Liver (tissue), 9 donors: Measurements from ENCODE around the gene ENOPH1. TPM values are rescaled to one million over a fixed set of nuclear protein-coding genes. Genes with fewer than 3 reads are reported as not detected.

Experiments
- DNase-seq: peaks from one replicate; pipeline ENCODE4 v3.0.0-alpha.2; 2017; ENCODE audit warnings: low spot score
- H3K27ac ChIP-seq, 2 donors: one replicate each; pipeline ENCODE4 v1.7.0; 2013; ENCODE audit warnings: inconsistent platforms in 2 of 2, low read length in 2 of 2, control low read depth in 1 of 2, low read depth in 1 of 2, mild to moderate bottlenecking in 1 of 2
- H3K27me3 ChIP-seq, 4 donors: one replicate each; pipeline versions ENCODE4 v1.6.1 to v1.7.0; 2013; ENCODE audit warnings: low read length in 3 of 4, inconsistent platforms in 1 of 4, mild to moderate bottlenecking in 1 of 4, moderate library complexity in 1 of 4; ENCODE audit not compliant: control insufficient read depth in 4 of 4, insufficient read depth in 4 of 4
- H3K36me3 ChIP-seq, 4 donors: one replicate each; pipeline versions ENCODE4 v1.6.1 to v1.7.0; 2013; ENCODE audit warnings: low read length in 3 of 4, mild to moderate bottlenecking in 3 of 4, low read depth in 1 of 4, moderate library complexity in 1 of 4; ENCODE audit not compliant: control insufficient read depth in 4 of 4, insufficient read depth in 3 of 4
- H3K4me1 ChIP-seq, 4 donors: one replicate each; pipeline versions ENCODE4 v1.6.1 to v1.7.0; 2013; ENCODE audit warnings: low read length in 3 of 4, mild to moderate bottlenecking in 3 of 4, moderate library complexity in 1 of 4; ENCODE audit not compliant: control insufficient read depth in 4 of 4, insufficient read depth in 4 of 4
- H3K4me3 ChIP-seq, 3 donors: one replicate each; pipeline versions ENCODE4 v1.6.1 to v1.7.0; 2013; ENCODE audit warnings: low read length in 3 of 3, control low read depth in 1 of 3, low read depth in 1 of 3, mild to moderate bottlenecking in 1 of 3
- H3K9ac ChIP-seq, 2 donors: one replicate each; pipeline ENCODE4 v1.7.0; 2013; ENCODE audit warnings: low read length in 2 of 2, mild to moderate bottlenecking in 2 of 2, moderate library complexity in 2 of 2, control low read depth in 1 of 2, low read depth in 1 of 2
- H3K9me3 ChIP-seq, 4 donors: one replicate each; pipeline versions ENCODE4 v1.6.1 to v1.7.0; 2013; ENCODE audit warnings: low read length in 3 of 4; ENCODE audit not compliant: control insufficient read depth in 4 of 4
- EGR1 ChIP-seq, 2 donors: IDR thresholded peaks; 2 replicates each; pipeline ENCODE4 v1.6.1; 2016 to 2018; ENCODE audit warnings: antibody characterized with exemption in 2 of 2, low read depth in 2 of 2
- FOXA1 ChIP-seq: IDR thresholded peaks from 2 replicates; pipeline ENCODE4 v1.6.1; 2016; ENCODE audit warnings: antibody characterized with exemption
- FOXA2 ChIP-seq: IDR thresholded peaks from 2 replicates; pipeline ENCODE4 v1.6.1; 2016; ENCODE audit warnings: antibody characterized with exemption
- GABPA ChIP-seq, 2 donors: IDR thresholded peaks in 1 of 2; conservative IDR thresholded peaks in 1 of 2; 2 replicates each; pipeline ENCODE4 v1.6.1; 2016; ENCODE audit warnings: antibody characterized with exemption in 2 of 2, mild to moderate bottlenecking in 1 of 2, moderate library complexity in 1 of 2
- HNF4A ChIP-seq, 2 donors: conservative IDR thresholded peaks; 2 replicates each; pipeline ENCODE4 v1.6.1; 2016; ENCODE audit warnings: antibody characterized with exemption in 2 of 2, mild to moderate bottlenecking in 2 of 2
- HNF4G ChIP-seq: IDR thresholded peaks from 2 replicates; pipeline ENCODE4 v1.6.1; 2016; ENCODE audit warnings: antibody characterized with exemption
- JUND ChIP-seq, 2 donors: IDR thresholded peaks; 2 replicates each; pipeline ENCODE4 v1.6.1; 2016; ENCODE audit warnings: antibody characterized with exemption in 2 of 2
- NR2F2 ChIP-seq: IDR thresholded peaks from 2 replicates; pipeline ENCODE4 v1.6.1; 2016; ENCODE audit warnings: antibody characterized with exemption
- RAD21 ChIP-seq, 2 donors: IDR thresholded peaks; 2 replicates each; pipeline ENCODE4 v1.6.1; 2016; ENCODE audit warnings: antibody characterized with exemption in 2 of 2, mild to moderate bottlenecking in 2 of 2
- RXRA ChIP-seq, 2 donors: IDR thresholded peaks; 2 replicates each; pipeline ENCODE4 v1.6.1; 2017 to 2018; ENCODE audit warnings: antibody characterized with exemption in 2 of 2, mild to moderate bottlenecking in 1 of 2
- SP1 ChIP-seq: IDR thresholded peaks from 2 replicates; pipeline ENCODE4 v1.6.1; 2018; ENCODE audit warnings: antibody characterized with exemption, mild to moderate bottlenecking
- TAF1 ChIP-seq: conservative IDR thresholded peaks from 2 replicates; pipeline ENCODE4 v1.6.1; 2016; ENCODE audit warnings: antibody characterized with exemption, mild to moderate bottlenecking
- YY1 ChIP-seq: IDR thresholded peaks from 2 replicates; pipeline ENCODE4 v1.6.1; 2016; ENCODE audit warnings: antibody characterized with exemption, mild to moderate bottlenecking
- WGBS: extraction: QIAGEN DNeasy Blood & Tissue Kit; methylation state at CpG from one replicate; pipeline ENCODE4 v1.1.7; 2013; 5-methylcytosine and 5-hydroxymethylcytosine counted together
- polyA plus RNA-seq, 2 donors: library from polyadenylated mRNA; stranded (reverse) in 1 of 2; unstranded in 1 of 2; fragments of 200-250 nt in 1 of 2; fragments of >200 nt in 1 of 2; fragmentation: Nextera tagmentation in 1 of 2; extraction: Ambion mirVana in 1 of 2; gene quantifications; one replicate each; pipeline versions ENCODE4 v1.2.1 to v1.2.3, GENCODE V29; 2013 to 2015
- total RNA-seq, 2 donors: library from RNA; depleted of rRNA; stranded (reverse); fragments of >200 nt; gene quantifications; one replicate each; pipeline ENCODE4 v1.2.3, GENCODE V29; 2014
- TF ChIP-seq, protein P1 (sequence below): IDR thresholded peaks from 2 replicates; pipeline ENCODE4 v1.6.1; 2016; ENCODE audit warnings: antibody characterized with exemption
- TF ChIP-seq, protein P2 (sequence below): IDR thresholded peaks from 2 replicates; pipeline ENCODE4 v1.6.1; 2016; ENCODE audit warnings: antibody characterized with exemption
- TF ChIP-seq, protein P3 (sequence below): IDR thresholded peaks from 2 replicates; pipeline ENCODE4 v1.6.1; 2016; ENCODE audit warnings: antibody characterized with exemption, mild to moderate bottlenecking
- TF ChIP-seq, protein P4 (sequence below): fragments of 150-350 bp; IDR thresholded peaks from 2 replicates; pipeline ENCODE4 v1.5.1; 2017; ENCODE audit warnings: improper control_type of control experiment, low read depth, low read length; ENCODE audit not compliant: missing input control
- donor health status: healthy.
- donor health status: healthy.
- donor health status: healthy.
- donor health status: healthy.
- donor health status: healthy.

The ENOPH1 gene
- total and polyA plus RNA-seq, 4 donors = 12.1 to 20.0 (median 12.8) TPM

DNA sequence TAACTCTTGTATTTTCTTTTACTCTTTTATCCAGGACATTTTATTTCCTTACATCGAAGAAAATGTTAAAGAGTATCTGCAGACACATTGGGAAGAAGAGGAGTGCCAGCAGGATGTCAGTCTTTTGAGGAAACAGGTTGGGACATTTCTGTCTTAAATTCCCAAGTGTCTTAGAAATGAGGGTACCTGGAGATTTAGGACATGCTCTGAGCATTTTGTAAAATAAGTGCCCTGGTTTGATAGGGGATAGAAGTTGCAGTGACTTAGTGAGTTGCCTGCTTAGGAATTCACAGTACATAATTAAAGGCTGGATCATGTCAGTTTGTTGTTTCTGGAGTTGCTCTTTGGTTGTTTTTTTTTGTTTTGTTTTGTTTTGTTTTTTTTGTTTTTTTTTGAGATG lies 17.5 kb downstream of the ENOPH1 start:
- Histone ChIP-seq H3K4me1 (no peaks in the 10 kb centered on the region), H3K9ac (no peak overlapping the region), H3K4me3 (no peak overlapping the region), H3K36me3 (peaks cover 0 to 19% (median 13%) of the 10 kb centered on the region in 4 donors), H3K9me3 (no peaks in the 10 kb centered on the region), H3K27me3 (no peaks in the 10 kb centered on the region), H3K27ac (no peak overlapping the region)
- WGBS = 95% methylated on average over 1 of the region's 1 CpG
- TF ChIP-seq GABPA (IDR thresholded peaks at IDR 0.05 in 1 of 2, conservative IDR thresholded peaks at IDR 0.05 in 1 of 2) (no peak), RAD21 (IDR thresholded peaks at IDR 0.05) (no peak)
- no peak for DNase-seq

DNA sequence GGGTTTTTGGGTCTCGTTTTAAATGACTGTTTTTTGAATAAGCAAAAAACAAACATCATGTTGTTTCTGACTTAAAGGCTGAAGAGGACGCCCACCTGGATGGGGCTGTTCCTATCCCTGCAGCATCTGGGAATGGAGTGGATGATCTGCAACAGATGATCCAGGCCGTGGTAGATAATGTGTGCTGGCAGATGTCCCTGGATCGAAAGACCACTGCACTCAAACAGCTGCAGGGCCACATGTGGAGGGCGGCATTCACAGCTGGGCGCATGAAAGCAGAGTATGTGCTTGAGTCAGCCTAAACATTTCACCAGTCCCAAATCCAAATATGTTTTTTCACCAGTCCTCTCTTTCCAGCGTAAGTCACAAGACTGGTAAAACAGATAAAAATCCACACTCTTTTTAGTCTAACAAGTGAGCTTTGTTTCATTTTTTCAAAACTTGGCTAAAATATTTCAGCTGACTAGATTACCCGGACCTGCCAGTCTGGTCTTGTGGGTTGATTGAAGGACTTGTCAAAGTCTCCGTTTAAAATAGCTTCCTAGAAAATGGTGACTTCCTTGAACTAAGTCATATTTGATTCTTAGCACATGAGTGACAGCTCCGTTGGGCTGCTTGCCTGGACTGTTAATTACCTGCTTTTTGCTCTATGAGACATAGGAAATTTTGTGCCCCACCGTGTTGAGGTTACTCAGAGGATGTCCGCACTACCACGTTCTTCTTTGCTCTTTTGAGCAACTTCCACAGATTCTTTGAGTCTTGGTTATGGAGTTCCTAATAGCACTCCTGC lies 20.8 kb downstream of the ENOPH1 start:
- Histone ChIP-seq H3K9ac (no peak overlapping the region), H3K27ac (no peak overlapping the region), H3K9me3 (no peaks in the 10 kb centered on the region), H3K4me3 (no peak overlapping the region), H3K4me1 (no peaks in the 10 kb centered on the region), H3K36me3 (peaks cover 0 to 26% (median 17%) of the 10 kb centered on the region in 4 donors), H3K27me3 (no peaks in the 10 kb centered on the region)
- 94% methylated on average over 13 of the region's 13 CpGs for WGBS
- DNase-seq = no peak
- no peak for TF ChIP-seq FOXA2
- TF ChIP-seq, protein P1, sequence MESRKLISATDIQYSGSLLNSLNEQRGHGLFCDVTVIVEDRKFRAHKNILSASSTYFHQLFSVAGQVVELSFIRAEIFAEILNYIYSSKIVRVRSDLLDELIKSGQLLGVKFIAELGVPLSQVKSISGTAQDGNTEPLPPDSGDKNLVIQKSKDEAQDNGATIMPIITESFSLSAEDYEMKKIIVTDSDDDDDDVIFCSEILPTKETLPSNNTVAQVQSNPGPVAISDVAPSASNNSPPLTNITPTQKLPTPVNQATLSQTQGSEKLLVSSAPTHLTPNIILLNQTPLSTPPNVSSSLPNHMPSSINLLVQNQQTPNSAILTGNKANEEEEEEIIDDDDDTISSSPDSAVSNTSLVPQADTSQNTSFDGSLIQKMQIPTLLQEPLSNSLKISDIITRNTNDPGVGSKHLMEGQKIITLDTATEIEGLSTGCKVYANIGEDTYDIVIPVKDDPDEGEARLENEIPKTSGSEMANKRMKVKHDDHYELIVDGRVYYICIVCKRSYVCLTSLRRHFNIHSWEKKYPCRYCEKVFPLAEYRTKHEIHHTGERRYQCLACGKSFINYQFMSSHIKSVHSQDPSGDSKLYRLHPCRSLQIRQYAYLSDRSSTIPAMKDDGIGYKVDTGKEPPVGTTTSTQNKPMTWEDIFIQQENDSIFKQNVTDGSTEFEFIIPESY = no peak
- no peak for TF ChIP-seq TAF1
- no peak for TF ChIP-seq HNF4G
- no peak for TF ChIP-seq NR2F2
- TF ChIP-seq FOXA1 = no peak
- TF ChIP-seq, protein P2, sequence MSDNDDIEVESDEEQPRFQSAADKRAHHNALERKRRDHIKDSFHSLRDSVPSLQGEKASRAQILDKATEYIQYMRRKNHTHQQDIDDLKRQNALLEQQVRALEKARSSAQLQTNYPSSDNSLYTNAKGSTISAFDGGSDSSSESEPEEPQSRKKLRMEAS = no peak
- no peak for TF ChIP-seq GABPA (IDR thresholded peaks at IDR 0.05 in 1 of 2, conservative IDR thresholded peaks at IDR 0.05 in 1 of 2)
- no peak for TF ChIP-seq SP1
- no peak for TF ChIP-seq RAD21 (IDR thresholded peaks at IDR 0.05)
- TF ChIP-seq, protein P3, sequence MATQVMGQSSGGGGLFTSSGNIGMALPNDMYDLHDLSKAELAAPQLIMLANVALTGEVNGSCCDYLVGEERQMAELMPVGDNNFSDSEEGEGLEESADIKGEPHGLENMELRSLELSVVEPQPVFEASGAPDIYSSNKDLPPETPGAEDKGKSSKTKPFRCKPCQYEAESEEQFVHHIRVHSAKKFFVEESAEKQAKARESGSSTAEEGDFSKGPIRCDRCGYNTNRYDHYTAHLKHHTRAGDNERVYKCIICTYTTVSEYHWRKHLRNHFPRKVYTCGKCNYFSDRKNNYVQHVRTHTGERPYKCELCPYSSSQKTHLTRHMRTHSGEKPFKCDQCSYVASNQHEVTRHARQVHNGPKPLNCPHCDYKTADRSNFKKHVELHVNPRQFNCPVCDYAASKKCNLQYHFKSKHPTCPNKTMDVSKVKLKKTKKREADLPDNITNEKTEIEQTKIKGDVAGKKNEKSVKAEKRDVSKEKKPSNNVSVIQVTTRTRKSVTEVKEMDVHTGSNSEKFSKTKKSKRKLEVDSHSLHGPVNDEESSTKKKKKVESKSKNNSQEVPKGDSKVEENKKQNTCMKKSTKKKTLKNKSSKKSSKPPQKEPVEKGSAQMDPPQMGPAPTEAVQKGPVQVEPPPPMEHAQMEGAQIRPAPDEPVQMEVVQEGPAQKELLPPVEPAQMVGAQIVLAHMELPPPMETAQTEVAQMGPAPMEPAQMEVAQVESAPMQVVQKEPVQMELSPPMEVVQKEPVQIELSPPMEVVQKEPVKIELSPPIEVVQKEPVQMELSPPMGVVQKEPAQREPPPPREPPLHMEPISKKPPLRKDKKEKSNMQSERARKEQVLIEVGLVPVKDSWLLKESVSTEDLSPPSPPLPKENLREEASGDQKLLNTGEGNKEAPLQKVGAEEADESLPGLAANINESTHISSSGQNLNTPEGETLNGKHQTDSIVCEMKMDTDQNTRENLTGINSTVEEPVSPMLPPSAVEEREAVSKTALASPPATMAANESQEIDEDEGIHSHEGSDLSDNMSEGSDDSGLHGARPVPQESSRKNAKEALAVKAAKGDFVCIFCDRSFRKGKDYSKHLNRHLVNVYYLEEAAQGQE = no peak
- TF ChIP-seq HNF4A (conservative IDR thresholded peaks at IDR 0.05) = no peak
- no peak for TF ChIP-seq EGR1 (IDR thresholded peaks at IDR 0.05; ENCODE audit: low read depth in 2 of 2)
- TF ChIP-seq, protein P4, sequence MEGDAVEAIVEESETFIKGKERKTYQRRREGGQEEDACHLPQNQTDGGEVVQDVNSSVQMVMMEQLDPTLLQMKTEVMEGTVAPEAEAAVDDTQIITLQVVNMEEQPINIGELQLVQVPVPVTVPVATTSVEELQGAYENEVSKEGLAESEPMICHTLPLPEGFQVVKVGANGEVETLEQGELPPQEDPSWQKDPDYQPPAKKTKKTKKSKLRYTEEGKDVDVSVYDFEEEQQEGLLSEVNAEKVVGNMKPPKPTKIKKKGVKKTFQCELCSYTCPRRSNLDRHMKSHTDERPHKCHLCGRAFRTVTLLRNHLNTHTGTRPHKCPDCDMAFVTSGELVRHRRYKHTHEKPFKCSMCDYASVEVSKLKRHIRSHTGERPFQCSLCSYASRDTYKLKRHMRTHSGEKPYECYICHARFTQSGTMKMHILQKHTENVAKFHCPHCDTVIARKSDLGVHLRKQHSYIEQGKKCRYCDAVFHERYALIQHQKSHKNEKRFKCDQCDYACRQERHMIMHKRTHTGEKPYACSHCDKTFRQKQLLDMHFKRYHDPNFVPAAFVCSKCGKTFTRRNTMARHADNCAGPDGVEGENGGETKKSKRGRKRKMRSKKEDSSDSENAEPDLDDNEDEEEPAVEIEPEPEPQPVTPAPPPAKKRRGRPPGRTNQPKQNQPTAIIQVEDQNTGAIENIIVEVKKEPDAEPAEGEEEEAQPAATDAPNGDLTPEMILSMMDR = no peak
- no peak for TF ChIP-seq JUND (IDR thresholded peaks at IDR 0.05)
- no peak for TF ChIP-seq RXRA (IDR thresholded peaks at IDR 0.05)
- TF ChIP-seq YY1 = no peak
